HG03354 (cell line): Measurements from ENCODE around the gene TSPAN9.

Source experiments
- ATAC-seq: cut with Tn5 transposase; IDR thresholded peaks from one replicate; pipeline ENCODE4 v1.9.1; 2021; ENCODE audit warnings: mild to moderate bottlenecking; ENCODE audit not compliant: unreplicated experiment, poor library complexity, severe bottlenecking

Gene TSPAN9

GRCh38 chr12:3252450-3252891, 175.3 kb downstream of the TSPAN9 start:
- ATAC-seq = no peak

DNA sequence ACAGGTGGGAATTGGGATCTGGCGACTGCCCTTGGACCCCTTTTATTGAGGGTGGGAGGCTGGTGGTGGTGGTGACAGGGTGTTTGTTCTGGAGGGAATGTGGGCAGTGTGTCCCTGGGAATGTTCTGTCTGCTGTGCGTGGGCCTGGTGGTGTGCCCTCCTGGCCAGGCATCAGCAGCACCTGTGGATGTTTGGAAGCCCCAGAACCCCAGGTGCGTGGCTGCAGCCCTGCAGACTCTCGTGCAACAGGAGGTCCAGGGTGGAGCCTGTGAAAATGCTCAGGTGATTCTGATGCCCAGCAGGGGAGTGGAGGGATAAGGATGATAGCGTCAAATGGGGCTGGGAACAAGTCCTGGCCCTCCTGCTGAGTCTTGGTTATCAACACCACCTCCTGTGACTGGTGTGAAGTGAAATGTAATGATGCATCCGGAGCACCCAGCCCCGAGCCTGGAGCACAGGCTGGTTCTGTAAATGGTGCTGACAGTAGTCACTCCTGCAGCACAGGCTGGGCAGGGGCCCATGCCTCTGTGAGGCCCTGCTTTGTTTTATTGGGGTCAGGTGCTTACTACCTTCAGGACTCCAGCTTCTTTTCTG, 176.6 kb downstream of the TSPAN9 start:
- ATAC-seq = no peak

- ATAC-seq = no peak
Measured at GRCh38 chr12:3255057-3255456, 177.9 kb downstream of the TSPAN9 start.

GRCh38 chr12:3256103-3256631, 179.0 kb downstream of the TSPAN9 start:
- ATAC-seq = no peak

- ATAC-seq = no peak
Measured at GRCh38 chr12:3257411-3257810, 180.2 kb downstream of the TSPAN9 start.

DNA sequence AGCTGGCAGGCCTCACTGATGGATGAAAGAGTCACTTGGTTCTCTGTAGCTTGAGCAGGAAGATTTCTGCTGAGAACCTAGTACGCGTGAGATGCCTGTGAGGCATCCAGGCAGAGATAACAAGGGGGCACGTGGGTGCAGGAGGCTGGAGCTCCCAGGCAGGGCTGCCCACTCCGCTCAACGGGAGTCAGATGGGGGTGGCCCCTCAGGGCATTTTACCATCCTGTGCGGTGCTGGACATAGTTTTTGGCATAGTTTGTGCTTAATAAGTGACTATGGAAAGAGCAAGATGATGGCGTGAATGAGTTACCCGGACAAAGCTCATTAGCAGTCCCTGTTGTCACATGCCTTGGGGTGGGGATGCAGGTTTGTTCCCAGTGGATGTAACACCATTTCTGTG, 182.8 kb downstream of the TSPAN9 start:
- no peak for ATAC-seq

DNA sequence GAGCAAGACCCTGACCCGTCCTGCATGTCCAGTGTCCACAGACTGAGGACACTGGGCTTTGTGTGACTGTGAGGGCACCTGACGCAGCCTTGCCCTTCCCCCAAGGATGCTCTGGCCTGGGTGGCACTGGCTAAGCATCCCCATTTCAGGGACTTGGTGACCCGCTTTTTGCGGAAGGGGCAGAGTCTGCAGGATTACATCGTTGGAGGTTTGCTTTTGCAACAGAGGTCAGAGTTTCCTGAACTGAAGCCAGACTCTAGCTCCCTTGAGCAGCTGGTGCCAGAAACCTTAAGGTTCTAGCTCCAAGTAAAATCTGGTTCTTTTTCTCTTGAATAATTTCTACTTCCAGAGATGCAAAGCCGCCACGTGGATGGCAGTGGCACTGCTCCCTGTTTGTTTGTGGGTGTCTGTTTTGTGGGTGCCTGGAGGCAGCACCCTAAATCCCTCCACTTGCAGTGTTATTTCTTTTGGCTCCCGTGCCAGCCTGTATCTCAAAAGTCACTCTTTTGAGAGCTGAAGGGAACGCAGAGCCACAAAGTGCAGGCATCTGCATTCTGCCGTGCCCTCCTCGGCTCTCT, 184.7 kb downstream of the TSPAN9 start:
- no peak for ATAC-seq

GRCh38 chr12:3262470-3262869, 185.3 kb downstream of the TSPAN9 start:
- ATAC-seq = no peak

- ATAC-seq = no peak
Measured at GRCh38 chr12:3263282-3263681, 186.1 kb downstream of the TSPAN9 start.

DNA sequence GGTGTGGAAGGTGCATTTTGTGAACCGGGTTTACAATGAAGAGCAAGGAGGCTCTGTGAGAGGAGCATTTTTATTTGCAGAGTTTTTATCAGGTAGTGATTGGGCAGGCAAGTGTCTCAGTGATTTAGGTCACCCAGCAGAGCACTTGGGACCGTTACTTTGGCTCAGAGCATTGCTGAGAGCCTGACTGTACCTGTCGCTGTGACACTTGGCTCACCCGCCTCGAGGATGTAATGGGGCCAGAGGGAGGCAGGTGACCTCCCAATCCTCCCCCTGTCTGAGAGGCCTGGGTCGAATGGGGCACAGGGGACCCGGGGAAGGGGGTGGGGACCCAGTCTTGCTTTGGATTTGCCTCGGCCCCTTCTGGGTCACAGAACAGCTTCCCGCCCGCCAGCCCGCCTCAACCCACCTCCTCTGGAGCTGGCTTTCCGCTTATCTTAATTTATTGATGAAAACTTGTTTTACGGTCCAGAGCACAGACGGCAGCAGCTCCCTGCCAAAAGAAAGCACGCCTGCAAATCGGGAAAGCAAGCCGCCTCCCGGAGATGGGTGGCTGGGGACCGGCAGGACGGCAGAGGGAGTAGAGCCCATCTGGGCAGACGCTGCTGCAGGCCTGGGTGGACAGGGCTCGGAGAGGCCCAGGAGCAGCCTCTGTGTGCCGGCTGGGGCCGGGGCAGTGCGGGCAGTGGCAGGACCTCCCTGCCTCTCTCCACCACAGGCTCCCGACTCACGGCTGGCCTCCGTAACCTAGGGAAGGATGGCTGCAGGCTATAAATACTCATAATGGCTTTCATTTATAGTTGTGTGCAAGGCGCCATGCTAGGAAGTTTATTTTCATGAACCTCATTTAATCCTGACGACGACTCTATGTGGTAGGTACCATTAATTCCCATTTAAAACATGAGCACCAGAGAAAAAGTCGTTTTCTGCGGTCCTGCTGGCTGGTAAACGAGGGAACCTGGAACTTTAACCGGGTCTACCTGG, 187.1 kb downstream of the TSPAN9 start:
- no peak for ATAC-seq

- ATAC-seq = no peak
Measured at GRCh38 chr12:3265406-3265805, 188.2 kb downstream of the TSPAN9 start.

DNA sequence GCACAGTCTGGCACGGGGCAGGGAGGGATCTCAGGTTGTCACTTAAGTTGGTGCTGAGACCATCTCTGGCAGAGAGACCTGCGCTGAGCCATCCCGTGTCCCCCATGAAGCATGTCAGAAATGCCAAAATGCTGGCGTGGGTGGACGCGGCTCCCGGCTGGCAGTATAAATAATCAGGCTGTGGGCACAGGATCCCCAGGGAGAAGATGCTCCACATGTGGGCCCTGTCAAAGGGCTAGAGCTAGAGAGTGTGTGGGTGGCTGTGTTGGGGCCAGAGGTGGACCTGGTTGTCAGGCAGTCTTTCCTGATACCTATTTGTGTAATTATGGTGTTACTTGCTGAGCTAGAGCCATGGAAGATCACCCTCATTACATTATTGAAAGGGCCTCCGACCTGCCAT, 189.5 kb downstream of the TSPAN9 start:
- ATAC-seq = no peak

DNA sequence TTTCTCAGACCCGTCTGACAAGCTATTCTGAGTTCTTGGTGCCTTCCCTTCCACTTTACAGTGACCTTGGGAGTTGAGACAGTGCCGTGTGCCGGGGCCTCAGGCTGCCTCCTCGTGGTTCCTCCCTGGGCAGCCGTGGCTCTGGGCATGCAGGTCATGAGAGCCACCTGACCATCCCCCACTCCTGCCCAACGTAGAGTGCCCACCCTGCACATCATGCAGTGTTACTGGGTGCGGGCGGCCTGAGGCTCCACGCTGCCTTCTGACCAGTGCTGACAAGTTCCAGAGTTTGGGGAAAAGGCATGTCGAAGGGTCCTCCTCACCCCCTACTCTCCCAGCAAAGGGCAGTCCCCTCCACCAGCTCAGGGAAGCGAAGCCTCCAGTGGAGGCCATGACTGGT, 190.5 kb downstream of the TSPAN9 start:
- ATAC-seq = no peak

DNA sequence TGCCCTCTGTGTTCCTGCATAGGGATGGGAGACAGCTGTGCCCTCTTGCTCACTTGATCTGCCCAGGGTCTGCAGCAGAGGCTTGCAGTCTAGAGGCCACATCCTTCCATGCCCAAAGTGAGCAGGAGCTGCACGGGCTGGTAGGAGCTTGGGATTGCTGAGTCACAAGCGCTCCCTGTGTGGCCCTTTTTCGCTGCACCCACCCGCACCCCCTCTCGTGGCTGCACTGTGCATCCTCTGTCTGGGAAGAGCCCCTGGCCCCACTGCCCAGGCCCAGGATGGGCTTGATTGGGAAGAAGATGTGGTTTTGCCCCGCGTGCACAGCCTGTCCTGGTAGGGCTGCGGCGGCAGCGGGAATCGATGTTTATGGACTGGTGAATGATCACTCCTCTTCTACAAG, 192.4 kb downstream of the TSPAN9 start:
- no peak for ATAC-seq

- ATAC-seq = no peak
Measured at GRCh38 chr12:3271146-3271545, 194.0 kb downstream of the TSPAN9 start.

DNA sequence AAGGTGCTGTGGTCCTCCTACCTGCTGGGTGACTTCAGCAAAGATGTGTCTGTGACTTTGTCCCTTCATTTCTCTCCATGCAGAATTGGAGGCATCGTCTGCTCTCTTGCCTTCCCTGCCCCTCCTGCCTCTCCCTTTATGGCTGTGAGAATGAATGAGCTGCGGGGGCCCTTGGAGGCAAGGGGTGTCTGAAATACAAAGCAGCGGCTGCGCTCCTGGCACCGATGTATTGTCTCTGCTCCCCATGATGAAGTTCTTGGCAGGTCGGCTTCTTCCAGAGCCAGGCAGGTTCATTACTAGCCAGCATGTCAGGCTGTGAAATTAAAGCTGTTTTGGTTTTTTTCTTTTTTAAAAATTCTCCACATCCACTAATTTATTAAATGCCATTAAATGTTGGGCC, 194.5 kb downstream of the TSPAN9 start:
- no peak for ATAC-seq

GRCh38 chr12:3272958-3273357, 195.8 kb downstream of the TSPAN9 start:
- ATAC-seq = no peak

DNA sequence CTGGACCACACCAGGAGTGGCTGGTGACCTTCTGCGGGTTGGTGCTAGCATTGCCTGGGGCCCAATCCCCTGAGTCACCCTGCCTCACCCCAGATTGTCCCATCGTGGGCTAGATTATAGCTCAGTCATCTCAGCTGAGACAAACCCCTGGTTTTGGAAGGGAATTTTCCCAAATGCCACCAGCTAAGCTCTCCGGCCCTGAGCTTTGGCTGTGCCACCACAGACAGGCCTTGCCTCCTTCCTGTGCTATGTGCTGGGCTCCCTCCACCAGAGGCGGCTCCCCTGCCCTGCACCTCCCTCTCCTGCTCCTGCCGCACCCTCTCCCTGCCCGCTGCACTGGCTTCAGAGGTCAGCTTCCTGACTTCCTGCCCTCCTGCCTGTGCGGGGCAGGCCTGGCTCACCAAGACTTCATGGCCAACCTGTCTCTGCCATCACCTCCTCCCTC, 196.3 kb downstream of the TSPAN9 start:
- ATAC-seq = no peak

- no peak for ATAC-seq
Measured at GRCh38 chr12:3274664-3275063, 197.5 kb downstream of the TSPAN9 start.
